ENCODE measurements around the gene RBP4.

RBP4 gene

DNA sequence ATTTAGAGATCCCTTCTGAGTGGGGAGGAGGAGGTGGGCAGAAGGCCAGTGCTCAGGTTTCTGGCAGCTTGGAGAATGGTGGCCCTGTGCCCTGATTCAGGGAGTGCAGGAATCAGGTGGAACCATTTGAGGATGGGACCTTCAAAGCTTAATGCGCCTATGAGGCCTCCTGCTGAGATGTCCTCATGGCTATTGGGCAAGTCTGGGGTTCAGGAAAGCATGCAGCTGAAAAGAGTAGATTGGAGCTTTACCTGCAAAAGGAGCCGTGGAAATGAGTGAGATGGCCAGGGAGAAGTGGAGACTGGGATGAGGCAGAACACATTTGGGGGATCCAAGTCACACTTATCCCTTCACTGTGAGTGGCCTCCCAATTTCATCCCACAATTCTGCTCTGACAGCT lies 28.4 kb downstream of the RBP4 start:
- TF ChIP-seq CREB1 (IDR thresholded peaks at IDR 0.05; ENCODE audit: low read depth) (no peak), EP300 (IDR thresholded peaks at IDR 0.05; ENCODE audit: borderline replicate concordance) (no peak), RAD21 (IDR thresholded peaks at IDR 0.05; ENCODE audit: low read depth) (no peak), NFIC (IDR thresholded peaks at IDR 0.05) (no peak), CEBPB (IDR thresholded peaks at IDR 0.05) (no peak), ZBTB7A (IDR thresholded peaks at IDR 0.05; ENCODE audit: low read depth) (no peak), EGR1 (IDR thresholded peaks at IDR 0.05) (no peak), YY1 (IDR thresholded peaks at IDR 0.05; ENCODE audit: low read depth) (no peak), TEAD4 (IDR thresholded peaks at IDR 0.05) (no peak), FOXM1 (IDR thresholded peaks at IDR 0.05; ENCODE audit: borderline replicate concordance, low read depth) (no peak)
- TF ChIP-seq, protein P1, sequence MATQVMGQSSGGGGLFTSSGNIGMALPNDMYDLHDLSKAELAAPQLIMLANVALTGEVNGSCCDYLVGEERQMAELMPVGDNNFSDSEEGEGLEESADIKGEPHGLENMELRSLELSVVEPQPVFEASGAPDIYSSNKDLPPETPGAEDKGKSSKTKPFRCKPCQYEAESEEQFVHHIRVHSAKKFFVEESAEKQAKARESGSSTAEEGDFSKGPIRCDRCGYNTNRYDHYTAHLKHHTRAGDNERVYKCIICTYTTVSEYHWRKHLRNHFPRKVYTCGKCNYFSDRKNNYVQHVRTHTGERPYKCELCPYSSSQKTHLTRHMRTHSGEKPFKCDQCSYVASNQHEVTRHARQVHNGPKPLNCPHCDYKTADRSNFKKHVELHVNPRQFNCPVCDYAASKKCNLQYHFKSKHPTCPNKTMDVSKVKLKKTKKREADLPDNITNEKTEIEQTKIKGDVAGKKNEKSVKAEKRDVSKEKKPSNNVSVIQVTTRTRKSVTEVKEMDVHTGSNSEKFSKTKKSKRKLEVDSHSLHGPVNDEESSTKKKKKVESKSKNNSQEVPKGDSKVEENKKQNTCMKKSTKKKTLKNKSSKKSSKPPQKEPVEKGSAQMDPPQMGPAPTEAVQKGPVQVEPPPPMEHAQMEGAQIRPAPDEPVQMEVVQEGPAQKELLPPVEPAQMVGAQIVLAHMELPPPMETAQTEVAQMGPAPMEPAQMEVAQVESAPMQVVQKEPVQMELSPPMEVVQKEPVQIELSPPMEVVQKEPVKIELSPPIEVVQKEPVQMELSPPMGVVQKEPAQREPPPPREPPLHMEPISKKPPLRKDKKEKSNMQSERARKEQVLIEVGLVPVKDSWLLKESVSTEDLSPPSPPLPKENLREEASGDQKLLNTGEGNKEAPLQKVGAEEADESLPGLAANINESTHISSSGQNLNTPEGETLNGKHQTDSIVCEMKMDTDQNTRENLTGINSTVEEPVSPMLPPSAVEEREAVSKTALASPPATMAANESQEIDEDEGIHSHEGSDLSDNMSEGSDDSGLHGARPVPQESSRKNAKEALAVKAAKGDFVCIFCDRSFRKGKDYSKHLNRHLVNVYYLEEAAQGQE (IDR thresholded peaks at IDR 0.05; ENCODE audit: low read depth): no peak

DNA sequence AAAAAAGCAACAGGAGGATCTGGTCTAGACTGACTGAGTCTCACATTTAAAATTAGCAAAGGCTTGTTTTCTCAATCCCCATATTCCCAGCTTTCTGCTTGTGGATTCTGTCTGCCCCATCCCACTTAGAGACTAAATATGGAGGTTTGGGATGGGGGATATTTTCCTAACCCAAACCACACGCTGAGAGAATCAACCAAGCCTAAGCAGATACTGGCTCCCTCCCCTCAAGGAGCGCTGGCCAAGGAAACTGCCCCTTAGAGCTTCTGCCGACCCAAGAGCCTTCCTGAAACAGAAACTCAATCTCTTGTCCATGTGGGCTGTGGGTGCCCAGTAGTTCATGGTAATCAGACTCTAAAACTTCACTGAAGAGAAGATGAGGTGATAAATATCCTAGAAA lies 30.7 kb downstream of the RBP4 start:
- TF ChIP-seq NFIC (IDR thresholded peaks at IDR 0.05) (no peak), CEBPB (IDR thresholded peaks at IDR 0.05) (no peak), TCF12 (IDR thresholded peaks at IDR 0.05; ENCODE audit: low read depth) (no peak), TEAD4 (IDR thresholded peaks at IDR 0.05) (no peak), EGR1 (IDR thresholded peaks at IDR 0.05) (no peak), RAD21 (IDR thresholded peaks at IDR 0.05; ENCODE audit: low read depth) (no peak), ZBTB7A (IDR thresholded peaks at IDR 0.05; ENCODE audit: low read depth) (no peak), YY1 (IDR thresholded peaks at IDR 0.05; ENCODE audit: low read depth) (no peak), TAF1 (IDR thresholded peaks at IDR 0.05; ENCODE audit: low read depth) (no peak), FOXM1 (IDR thresholded peaks at IDR 0.05; ENCODE audit: borderline replicate concordance, low read depth) (no peak)
- TF ChIP-seq, protein P1 (IDR thresholded peaks at IDR 0.05; ENCODE audit: low read depth): no peak
- TF ChIP-seq, protein P2, sequence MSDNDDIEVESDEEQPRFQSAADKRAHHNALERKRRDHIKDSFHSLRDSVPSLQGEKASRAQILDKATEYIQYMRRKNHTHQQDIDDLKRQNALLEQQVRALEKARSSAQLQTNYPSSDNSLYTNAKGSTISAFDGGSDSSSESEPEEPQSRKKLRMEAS (IDR thresholded peaks at IDR 0.05): no peak
- TF ChIP-seq, protein P3, sequence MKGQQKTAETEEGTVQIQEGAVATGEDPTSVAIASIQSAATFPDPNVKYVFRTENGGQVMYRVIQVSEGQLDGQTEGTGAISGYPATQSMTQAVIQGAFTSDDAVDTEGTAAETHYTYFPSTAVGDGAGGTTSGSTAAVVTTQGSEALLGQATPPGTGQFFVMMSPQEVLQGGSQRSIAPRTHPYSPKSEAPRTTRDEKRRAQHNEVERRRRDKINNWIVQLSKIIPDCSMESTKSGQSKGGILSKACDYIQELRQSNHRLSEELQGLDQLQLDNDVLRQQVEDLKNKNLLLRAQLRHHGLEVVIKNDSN (IDR thresholded peaks at IDR 0.05): no peak

DNA sequence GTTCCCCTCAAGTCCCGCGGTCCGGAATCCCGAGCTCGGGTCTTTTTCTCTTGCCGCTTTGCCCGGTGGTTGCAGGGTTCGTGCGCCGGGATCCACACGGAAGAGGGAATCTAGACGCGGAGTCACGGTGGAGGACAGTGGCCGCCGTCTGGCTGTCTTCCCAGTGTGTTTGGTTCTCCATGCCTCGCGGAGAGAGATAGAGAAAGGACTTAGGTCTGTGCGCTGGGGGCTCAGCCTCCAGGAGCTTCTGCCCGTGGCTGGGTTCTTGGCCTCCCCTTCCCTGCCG lies 33.0 kb downstream of the RBP4 start:
- TF ChIP-seq YY1 (IDR thresholded peaks at IDR 0.05; ENCODE audit: low read depth): no peak
- no peak for TF ChIP-seq NFIC (IDR thresholded peaks at IDR 0.05)
- no peak for TF ChIP-seq TEAD4 (IDR thresholded peaks at IDR 0.05)
- TF ChIP-seq CREB1 (IDR thresholded peaks at IDR 0.05; ENCODE audit: low read depth): no peak
- no peak for TF ChIP-seq TCF12 (IDR thresholded peaks at IDR 0.05; ENCODE audit: low read depth)
- no peak for TF ChIP-seq TAF1 (IDR thresholded peaks at IDR 0.05; ENCODE audit: low read depth)
- TF ChIP-seq RAD21 (IDR thresholded peaks at IDR 0.05; ENCODE audit: low read depth): no peak
- TF ChIP-seq, protein P3 (IDR thresholded peaks at IDR 0.05): no peak
- no peak for TF ChIP-seq EP300 (IDR thresholded peaks at IDR 0.05; ENCODE audit: borderline replicate concordance)
- TF ChIP-seq CEBPB (IDR thresholded peaks at IDR 0.05): no peak
- TF ChIP-seq EGR1 (IDR thresholded peaks at IDR 0.05): no peak
- TF ChIP-seq, protein P2 (IDR thresholded peaks at IDR 0.05): no peak
- no peak for TF ChIP-seq ZBTB7A (IDR thresholded peaks at IDR 0.05; ENCODE audit: low read depth)
- TF ChIP-seq FOXM1 (IDR thresholded peaks at IDR 0.05; ENCODE audit: borderline replicate concordance, low read depth): no peak
- TF ChIP-seq, protein P1 (IDR thresholded peaks at IDR 0.05; ENCODE audit: low read depth): no peak

DNA sequence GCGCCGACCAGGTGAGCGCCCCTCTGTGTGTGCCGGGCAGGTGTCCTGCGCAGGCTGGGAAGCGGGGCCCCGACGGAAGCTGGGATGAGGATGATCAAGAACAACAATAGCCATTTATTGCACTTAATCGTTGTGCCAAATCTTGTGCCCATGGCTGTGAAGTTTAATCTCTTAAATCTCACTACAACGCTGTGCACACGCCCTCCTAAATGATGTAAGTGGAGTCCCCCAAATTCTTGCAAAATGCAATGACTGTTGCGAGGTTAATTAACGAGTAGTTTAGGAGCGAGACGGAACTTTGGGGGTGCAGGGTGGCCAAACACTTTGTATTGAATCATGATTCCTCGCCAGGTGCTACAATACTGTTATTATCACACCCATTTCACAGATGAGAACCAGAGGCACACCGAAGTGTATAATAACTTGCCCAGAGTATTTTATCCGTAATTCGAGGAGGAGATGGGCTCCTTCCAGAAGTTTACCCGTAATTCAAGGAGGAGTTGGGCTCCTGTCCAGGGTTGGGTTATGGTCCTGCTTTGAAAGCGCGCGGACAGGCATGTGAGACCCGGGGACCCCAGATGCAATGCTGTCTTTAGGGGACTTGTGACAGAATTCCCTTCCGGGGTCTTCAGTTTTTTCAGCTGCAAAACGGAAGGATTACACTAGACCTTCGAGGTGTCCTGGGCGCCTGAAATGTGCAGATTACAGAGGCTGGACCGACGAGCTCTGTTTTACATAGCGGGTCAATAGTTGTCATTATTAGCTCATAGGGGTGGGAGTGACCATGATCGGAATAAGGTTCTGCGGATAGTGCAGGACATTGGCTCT lies 33.5 kb downstream of the RBP4 start:
- TF ChIP-seq TCF12 (IDR thresholded peaks at IDR 0.05; ENCODE audit: low read depth) (no peak), CEBPB (IDR thresholded peaks at IDR 0.05) (no peak), YY1 (IDR thresholded peaks at IDR 0.05; ENCODE audit: low read depth) (no peak), TEAD4 (IDR thresholded peaks at IDR 0.05) (no peak), FOXM1 (IDR thresholded peaks at IDR 0.05; ENCODE audit: borderline replicate concordance, low read depth) (no peak), EP300 (IDR thresholded peaks at IDR 0.05; ENCODE audit: borderline replicate concordance) (no peak), TAF1 (IDR thresholded peaks at IDR 0.05; ENCODE audit: low read depth) (no peak), ZBTB7A (IDR thresholded peaks at IDR 0.05; ENCODE audit: low read depth) (no peak), CREB1 (IDR thresholded peaks at IDR 0.05; ENCODE audit: low read depth) (no peak), NFIC (IDR thresholded peaks at IDR 0.05) (no peak), RAD21 (IDR thresholded peaks at IDR 0.05; ENCODE audit: low read depth) (no peak), EGR1 (IDR thresholded peaks at IDR 0.05) (no peak)
- TF ChIP-seq, protein P1 (IDR thresholded peaks at IDR 0.05; ENCODE audit: low read depth): no peak
- TF ChIP-seq, protein P3 (IDR thresholded peaks at IDR 0.05): no peak
- TF ChIP-seq, protein P2 (IDR thresholded peaks at IDR 0.05): no peak

Data from Ishikawa (cell line).